HG02571 (cell line): ENCODE measurements around the gene RARRES1.

ENCODE experiments used
- ATAC-seq: cut with Tn5 transposase; IDR thresholded peaks from one replicate; pipeline ENCODE4 v1.9.1; 2021; ENCODE audit warnings: mild to moderate bottlenecking, moderate library complexity; ENCODE audit not compliant: unreplicated experiment

The RARRES1 gene

GRCh38 chr3:158735296-158736033 is 3.2 kb upstream of the RARRES1 start:
- ATAC-seq = no peak

- no peak for ATAC-seq
Measured at GRCh38 chr3:158733656-158734055, 1.4 kb upstream of the RARRES1 start.

- ATAC-seq = no peak
Measured at GRCh38 chr3:158732856-158733200, 571 bp upstream of the RARRES1 start.

- no peak for ATAC-seq
Measured at GRCh38 chr3:158731486-158731885, 771 bp downstream of the RARRES1 start.

- ATAC-seq = no peak
Measured at GRCh38 chr3:158728851-158729250, 3.4 kb downstream of the RARRES1 start.

- ATAC-seq = no peak
Measured at GRCh38 chr3:158728061-158728377, 4.2 kb downstream of the RARRES1 start.

- peak; percentile 70 for ATAC-seq
Measured at GRCh38 chr3:158727206-158728060, 4.8 kb downstream of the RARRES1 start.

- no peak for ATAC-seq
Measured at GRCh38 chr3:158725348-158726011, 6.8 kb downstream of the RARRES1 start.

GRCh38 chr3:158723991-158724390 is 8.3 kb downstream of the RARRES1 start:
- no peak for ATAC-seq

- no peak for ATAC-seq
Measured at GRCh38 chr3:158722108-158722507, 10.1 kb downstream of the RARRES1 start.

- no peak for ATAC-seq
Measured at GRCh38 chr3:158718490-158719170, 13.6 kb downstream of the RARRES1 start.

- no peak for ATAC-seq
Measured at GRCh38 chr3:158717576-158717975, 14.7 kb downstream of the RARRES1 start.

GRCh38 chr3:158713094-158713499 is 19.2 kb downstream of the RARRES1 start:
- no peak for ATAC-seq

- no peak for ATAC-seq
Measured at GRCh38 chr3:158712443-158712842, 19.8 kb downstream of the RARRES1 start.

- no peak for ATAC-seq
Measured at GRCh38 chr3:158711886-158712285, 20.4 kb downstream of the RARRES1 start.

GRCh38 chr3:158710601-158711000 is 21.7 kb downstream of the RARRES1 start:
- ATAC-seq = no peak

GRCh38 chr3:158709666-158710083 is 22.6 kb downstream of the RARRES1 start:
- no peak for ATAC-seq

- ATAC-seq = no peak
Measured at GRCh38 chr3:158703566-158703965, 28.7 kb downstream of the RARRES1 start.

- ATAC-seq = no peak
Measured at GRCh38 chr3:158702815-158703481, 29.3 kb downstream of the RARRES1 start.

GRCh38 chr3:158701420-158702065 is 30.7 kb downstream of the RARRES1 start:
- no peak for ATAC-seq
